Neural cell (in vitro differentiated cells): ENCODE results near the gene ZIC4.

Experiments used
- EZH2 ChIP-seq: fragments of 200-600, 300-800 bp; shearing (Covaris generic), sonication (generic); IDR thresholded peaks from 2 replicates; pipeline ENCODE4 v1.6.1; 2014; ENCODE audit warnings: antibody characterized with exemption, low read length, borderline replicate concordance, mild to moderate bottlenecking; ENCODE audit not compliant: insufficient read depth, poor library complexity, severe bottlenecking
- MXI1 ChIP-seq: fragments of 450-650 bp; conservative IDR thresholded peaks from 2 replicates; pipeline ENCODE4 v1.6.1; 2014; ENCODE audit warnings: antibody characterized with exemption, mild to moderate bottlenecking; ENCODE audit not compliant: poor library complexity, severe bottlenecking
- POLR2AphosphoS5 ChIP-seq: IDR thresholded peaks from 2 replicates; pipeline ENCODE4 v1.6.1; 2012
- TF ChIP-seq, protein P1 (sequence below): fragments of 450-650 bp; IDR thresholded peaks from 2 replicates; pipeline ENCODE4 v1.5.1; 2014; ENCODE audit warnings: antibody characterized with exemption, mild to moderate bottlenecking, moderate library complexity; ENCODE audit not compliant: poor library complexity, severe bottlenecking

DNA sequence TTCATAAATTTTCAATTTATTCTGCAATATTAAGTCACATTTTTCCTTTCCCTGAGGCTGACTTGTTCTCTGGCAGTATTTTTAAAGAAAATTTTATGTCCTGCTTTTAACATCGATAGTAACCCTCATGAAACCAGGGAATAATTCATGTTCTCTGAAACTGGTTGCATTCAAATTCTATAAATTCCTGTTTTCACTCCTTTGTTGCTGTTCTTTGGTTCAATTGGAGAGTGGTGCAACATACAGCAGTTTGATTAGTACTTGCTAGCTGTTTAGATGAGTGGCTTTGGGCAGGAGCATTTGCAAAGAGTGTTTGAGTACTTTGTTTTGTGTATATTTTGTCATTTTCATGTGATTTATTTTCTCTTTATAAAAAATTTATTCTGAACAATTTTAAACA lies 22.0 kb upstream of the ZIC4 start:
- TF ChIP-seq, protein P1, sequence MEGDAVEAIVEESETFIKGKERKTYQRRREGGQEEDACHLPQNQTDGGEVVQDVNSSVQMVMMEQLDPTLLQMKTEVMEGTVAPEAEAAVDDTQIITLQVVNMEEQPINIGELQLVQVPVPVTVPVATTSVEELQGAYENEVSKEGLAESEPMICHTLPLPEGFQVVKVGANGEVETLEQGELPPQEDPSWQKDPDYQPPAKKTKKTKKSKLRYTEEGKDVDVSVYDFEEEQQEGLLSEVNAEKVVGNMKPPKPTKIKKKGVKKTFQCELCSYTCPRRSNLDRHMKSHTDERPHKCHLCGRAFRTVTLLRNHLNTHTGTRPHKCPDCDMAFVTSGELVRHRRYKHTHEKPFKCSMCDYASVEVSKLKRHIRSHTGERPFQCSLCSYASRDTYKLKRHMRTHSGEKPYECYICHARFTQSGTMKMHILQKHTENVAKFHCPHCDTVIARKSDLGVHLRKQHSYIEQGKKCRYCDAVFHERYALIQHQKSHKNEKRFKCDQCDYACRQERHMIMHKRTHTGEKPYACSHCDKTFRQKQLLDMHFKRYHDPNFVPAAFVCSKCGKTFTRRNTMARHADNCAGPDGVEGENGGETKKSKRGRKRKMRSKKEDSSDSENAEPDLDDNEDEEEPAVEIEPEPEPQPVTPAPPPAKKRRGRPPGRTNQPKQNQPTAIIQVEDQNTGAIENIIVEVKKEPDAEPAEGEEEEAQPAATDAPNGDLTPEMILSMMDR = no peak
- no peak for TF ChIP-seq EZH2
- TF ChIP-seq MXI1 = no peak
- no peak for TF ChIP-seq POLR2AphosphoS5
